Common myeloid progenitor, CD34-positive (primary cell): Measurements from ENCODE around the gene RBMS1.

Experiments
- CTCF ChIA-PET: fragments of 350-600 bp; sonication (Branson Sonifier 250); formaldehyde crosslinking; loops from one replicate; lab custom pipeline; 2021; ENCODE audit warnings: antibody characterized with exemption; lab: Charles Lee
- POLR2A ChIA-PET: fragments of 350-600 bp; sonication (Branson Sonifier 250); formaldehyde crosslinking; loops from one replicate; lab custom pipeline; 2021; ENCODE audit warnings: antibody characterized with exemption; lab: Charles Lee
- DNase-seq, 3 donors: peaks; one replicate each; pipeline versions ENCODE4 v3.0.0 to v3.0.0-alpha.2; 2013
- H3K27ac ChIP-seq, 2 experiments: 1 replicate in 1 of 2; 2 replicates in 1 of 2; pipeline ENCODE4 v1.7.0; 2013; ENCODE audit warnings: inconsistent platforms in 2 of 2, low read length in 2 of 2, mild to moderate bottlenecking in 2 of 2, low read depth in 1 of 2, moderate library complexity in 1 of 2; ENCODE audit not compliant: severe bottlenecking in 2 of 2, insufficient read depth in 1 of 2, poor library complexity in 1 of 2
- H3K27me3 ChIP-seq, 5 experiments: replicated peaks in 2 of 5; 1 replicate in 3 of 5; 2 replicates in 2 of 5; pipeline versions ENCODE4 v1.6.1 to v1.7.0; 2013; ENCODE audit warnings: low read length in 4 of 5, mild to moderate bottlenecking in 2 of 5, moderate library complexity in 2 of 5, inconsistent platforms in 1 of 5; ENCODE audit not compliant: insufficient read depth in 5 of 5, control insufficient read depth in 4 of 5
- H3K36me3 ChIP-seq, 4 experiments: 1 replicate in 2 of 4; 2 replicates in 2 of 4; pipeline versions ENCODE4 v1.6.1 to v1.7.0; 2013; ENCODE audit warnings: low read length in 3 of 4, control low read depth in 1 of 4, mild to moderate bottlenecking in 1 of 4; ENCODE audit not compliant: control insufficient read depth in 4 of 4, insufficient read depth in 4 of 4
- H3K4me1 ChIP-seq, 4 experiments: 1 replicate in 3 of 4; 2 replicates in 1 of 4; pipeline versions ENCODE4 v1.6.1 to v1.7.1; 2013; ENCODE audit warnings: low read length in 3 of 4, mild to moderate bottlenecking in 3 of 4, control low read depth in 1 of 4, inconsistent platforms in 1 of 4, moderate library complexity in 1 of 4; ENCODE audit not compliant: control insufficient read depth in 4 of 4, insufficient read depth in 4 of 4; ENCODE audit errors: control extremely low read depth in 1 of 4
- H3K4me3 ChIP-seq, 7 experiments: 1 replicate in 4 of 7; 2 replicates in 3 of 7; pipeline versions ENCODE4 v1.5.1 to v1.7.0; 2013; ENCODE audit warnings: mild to moderate bottlenecking in 7 of 7, low read length in 6 of 7, moderate library complexity in 6 of 7, inconsistent platforms in 2 of 7, low read depth in 2 of 7, control low read depth in 1 of 7; ENCODE audit not compliant: insufficient read depth in 4 of 7, control insufficient read depth in 1 of 7; ENCODE audit errors: extremely low read depth in 1 of 7
- H3K9me3 ChIP-seq, 5 experiments: 1 replicate in 4 of 5; 2 replicates in 1 of 5; pipeline versions ENCODE4 v1.6.1 to v1.7.1; 2013; ENCODE audit warnings: low read length in 4 of 5, mild to moderate bottlenecking in 2 of 5, inconsistent platforms in 1 of 5, low read depth in 1 of 5, moderate library complexity in 1 of 5; ENCODE audit not compliant: control insufficient read depth in 4 of 5, insufficient read depth in 2 of 5; ENCODE audit errors: control extremely low read depth in 1 of 5
- WGBS: methylation state at CpG from one replicate; pipeline ENCODE4 v1.1.5; 2013; ENCODE audit not compliant: insufficient coverage; 5-methylcytosine and 5-hydroxymethylcytosine counted together

The RBMS1 gene

DNA sequence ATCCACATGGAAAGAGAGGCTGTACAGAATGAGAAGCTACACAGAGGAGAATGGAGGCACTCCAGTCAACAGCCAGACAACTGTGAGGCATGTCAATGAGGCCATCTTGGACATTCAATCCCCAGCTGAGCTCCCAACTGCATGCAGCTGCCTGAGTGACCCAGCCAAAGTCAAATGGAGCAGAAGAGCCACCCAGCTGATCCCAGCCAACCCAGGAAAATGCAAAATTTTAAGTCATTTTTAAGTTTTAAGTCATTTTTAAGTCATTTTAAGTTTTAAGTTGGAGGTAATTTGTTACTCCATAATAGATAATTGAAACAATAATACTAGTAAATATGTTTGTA is 63.6 kb downstream of the RBMS1 start:
- POLR2A ChIA-PET: no interaction called here
- Histone ChIP-seq H3K27me3 (no peaks in the 10 kb centered on the region), H3K36me3 (no peaks in the 10 kb centered on the region), H3K4me3 (no peak overlapping the region), H3K9me3 (peaks cover 0 to 4% (median 0%) of the 10 kb centered on the region in 5 experiments), H3K4me1 (peaks cover 6 to 31% (median 20%) of the 10 kb centered on the region in 4 experiments), H3K27ac (no peak overlapping the region)
- CTCF ChIA-PET: interaction anchor here (0.9 to 4.0 kb wide), 12 partner anchors 10 to 634 kb away, joined by 3 to 24 read pairs (median 4); no protein-coding TSS in a partner anchor
- no peak for DNase-seq

DNA sequence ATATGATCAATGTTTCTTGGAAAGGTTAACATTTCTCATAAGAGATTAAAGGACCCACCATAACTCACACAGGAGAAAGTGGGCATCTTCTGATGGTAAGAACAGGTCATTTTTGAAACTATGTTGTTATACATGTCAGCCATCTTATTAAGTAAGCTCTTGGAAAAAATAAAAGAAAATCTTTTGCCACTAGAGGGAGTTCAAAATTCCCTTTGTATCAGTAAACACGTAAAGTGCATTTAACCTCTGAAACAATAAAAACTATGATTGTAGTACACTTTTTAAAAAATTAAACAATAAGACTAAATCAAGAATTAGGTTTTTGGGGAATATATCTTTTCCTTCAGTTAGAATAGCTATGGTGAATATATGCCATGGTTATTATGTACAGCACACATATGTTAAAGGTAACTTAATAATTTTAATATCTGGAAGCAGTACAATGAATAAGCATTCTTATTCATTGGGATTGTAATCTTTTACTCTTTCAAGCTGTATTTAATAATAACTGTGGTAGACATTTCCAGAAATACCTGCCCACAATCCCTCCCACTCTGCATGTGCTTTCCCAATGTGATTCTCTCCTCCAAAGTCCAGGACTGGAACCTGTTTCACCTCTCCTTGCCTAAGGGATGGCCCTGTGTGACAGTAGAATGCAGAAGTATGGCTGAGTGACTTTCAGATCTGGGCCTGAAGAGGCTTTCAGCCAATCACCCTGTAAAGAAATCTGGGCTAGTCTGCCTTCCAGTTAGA is 64.2 kb downstream of the RBMS1 start:
- CTCF ChIA-PET: interaction anchor here (0.5 to 4.0 kb wide), 23 partner anchors 7 to 634 kb away, joined by 3 to 24 read pairs (median 4); no protein-coding TSS in a partner anchor
- Histone ChIP-seq H3K36me3 (no peaks in the 10 kb centered on the region), H3K4me1 (peaks cover 6 to 31% (median 20%) of the 10 kb centered on the region in 4 experiments), H3K27me3 (no peaks in the 10 kb centered on the region), H3K9me3 (peaks cover 0 to 4% (median 0%) of the 10 kb centered on the region in 5 experiments), H3K4me3 (no peak overlapping the region), H3K27ac (no peak overlapping the region)
- WGBS: no CpG with 5 or more reads among the region's 1 CpG
- DNase-seq: peak; percentile 81 to 86 (median 81)
- POLR2A ChIA-PET: no interaction called here

GRCh38 chr2:160428405-160428763 is 65.2 kb downstream of the RBMS1 start:
- Histone ChIP-seq H3K27me3 (no peaks in the 10 kb centered on the region), H3K4me3 (peak overlapping the region in 3 of 7 experiments; percentile 47 to 62 (median 48)), H3K27ac (no peak overlapping the region), H3K9me3 (peaks cover 0 to 4% (median 0%) of the 10 kb centered on the region in 5 experiments), H3K36me3 (no peaks in the 10 kb centered on the region), H3K4me1 (peaks cover 6 to 31% (median 19%) of the 10 kb centered on the region in 4 experiments)
- POLR2A ChIA-PET: interaction anchor here (1.0 to 1.3 kb wide), 2 partner anchors 11 to 17 kb away, joined by 3 read pairs; no protein-coding TSS in a partner anchor
- CTCF ChIA-PET: interaction anchor here (0.8 to 4.0 kb wide), 16 partner anchors 8 to 565 kb away, joined by 3 to 24 read pairs (median 4); no protein-coding TSS in a partner anchor
- no peak for DNase-seq
- no CpG with 5 or more reads among the region's 4 CpGs for WGBS

- peak; percentile 43 to 87 (median 77) for DNase-seq
- H3K27me3 ChIP-seq: no peaks in the 10 kb centered on the region
- CTCF ChIA-PET: interaction anchor here (0.8 to 4.0 kb wide), 14 partner anchors 8 to 566 kb away, joined by 3 to 24 read pairs (median 4); no protein-coding TSS in a partner anchor
- no CpG with 5 or more reads among the region's 7 CpGs for WGBS
- H3K4me1 ChIP-seq: peaks cover 6 to 32% (median 19%) of the 10 kb centered on the region in 4 experiments
- H3K9me3 ChIP-seq: peaks cover 0 to 4% (median 0%) of the 10 kb centered on the region in 5 experiments
- POLR2A ChIA-PET: interaction anchor here (1.0 to 1.3 kb wide), 2 partner anchors 10 to 16 kb away, joined by 3 read pairs; no protein-coding TSS in a partner anchor
- H3K4me3 ChIP-seq: peak overlapping the region in 6 of 7 experiments; percentile 12 to 63 (median 48)
- H3K36me3 ChIP-seq: no peaks in the 10 kb centered on the region
- no peak overlapping the region for H3K27ac ChIP-seq
These were observed 65.8 kb downstream of the RBMS1 start for GRCh38 chr2:160427629-160428404.

DNA sequence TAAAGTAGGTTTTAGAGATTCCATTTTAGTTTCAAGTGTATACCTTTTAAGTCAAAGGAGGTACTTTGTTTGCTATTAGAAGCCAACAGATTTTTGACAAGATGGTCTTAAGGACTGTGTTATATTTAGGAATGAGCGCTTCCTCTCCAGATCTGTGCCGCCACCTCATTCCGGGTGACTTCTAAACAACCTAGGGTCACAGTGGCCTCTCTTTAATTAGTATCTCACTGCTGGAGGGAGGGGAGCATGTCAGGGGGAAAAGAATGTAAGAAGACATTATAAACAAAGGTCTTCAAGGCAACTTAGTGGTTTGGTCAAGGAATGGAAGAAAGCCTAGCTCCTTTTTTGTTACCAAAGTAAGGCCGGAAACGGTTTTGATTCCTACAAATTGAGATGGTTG is 67.0 kb downstream of the RBMS1 start:
- no peak for DNase-seq
- Histone ChIP-seq H3K4me3 (no peak overlapping the region), H3K27me3 (no peaks in the 10 kb centered on the region), H3K9me3 (peaks cover 0 to 4% (median 0%) of the 10 kb centered on the region in 5 experiments), H3K27ac (no peak overlapping the region), H3K4me1 (peaks cover 6 to 42% (median 19%) of the 10 kb centered on the region in 4 experiments), H3K36me3 (no peaks in the 10 kb centered on the region)
- POLR2A ChIA-PET: no interaction called here
- 92% methylated on average over 5 of the region's 5 CpGs for WGBS
- CTCF ChIA-PET: interaction anchor here (1.0 to 1.3 kb wide), 3 partner anchors 20 to 81 kb away, joined by 3 read pairs; no protein-coding TSS in a partner anchor

GRCh38 chr2:160425434-160426151 is 68.0 kb downstream of the RBMS1 start:
- DNase-seq: no peak
- H3K36me3 ChIP-seq: no peaks in the 10 kb centered on the region
- peaks cover 6 to 44% (median 19%) of the 10 kb centered on the region in 4 experiments for H3K4me1 ChIP-seq
- H3K27ac ChIP-seq: no peak overlapping the region
- CTCF ChIA-PET: no interaction called here
- peaks cover 0 to 4% (median 0%) of the 10 kb centered on the region in 5 experiments for H3K9me3 ChIP-seq
- POLR2A ChIA-PET: no interaction called here
- H3K27me3 ChIP-seq: no peaks in the 10 kb centered on the region
- 100% methylated on average over 2 of the region's 4 CpGs for WGBS
- H3K4me3 ChIP-seq: no peak overlapping the region
